Vagina (tissue), 2 donors: Measurements from ENCODE around the gene NEK8. TPM values are rescaled to one million over a fixed set of nuclear protein-coding genes. Genes with fewer than 3 reads are reported as not detected.

Source experiments
- DNase-seq, 2 donors: peaks; one replicate each; pipeline ENCODE4 v3.0.0-alpha.2; 2017; ENCODE audit errors: extremely low spot score in 2 of 2
- H3K27ac ChIP-seq: fragments of 200-600 bp; sonication (generic); one replicate; pipeline ENCODE4 v1.5.1; 2019
- H3K27me3 ChIP-seq: fragments of 200-600 bp; sonication (generic); one replicate; pipeline ENCODE4 v1.5.1; 2019
- H3K36me3 ChIP-seq, 2 donors: fragments of 200-600 bp; sonication (generic); one replicate each; pipeline ENCODE4 v1.5.1; 2017 to 2019
- H3K4me1 ChIP-seq: fragments of 200-600 bp; sonication (generic); one replicate; pipeline ENCODE4 v1.5.1; 2019
- H3K4me3 ChIP-seq, 2 donors: fragments of 200-600 bp; sonication (generic); 1 replicate in 1 of 2; 2 replicates in 1 of 2; pipeline ENCODE4 v1.5.1; 2016 to 2019
- H3K9me3 ChIP-seq: fragments of 200-600 bp; sonication (generic); one replicate; pipeline ENCODE4 v1.5.1; 2019
- CTCF ChIP-seq, 3 experiments: fragments of 450-650 bp in 2 of 3; fragments of 200-600 bp in 1 of 3; sonication (generic) in 1 of 3; IDR thresholded peaks; one replicate each; pipeline ENCODE4 v1.5.1; 2017 to 2019; ENCODE audit warnings: antibody characterized with exemption in 3 of 3, mild to moderate bottlenecking in 2 of 3, moderate library complexity in 2 of 3
- POLR2A ChIP-seq, 2 donors: fragments of 450-650 bp; IDR thresholded peaks; one replicate each; pipeline ENCODE4 v1.6.1; 2017; ENCODE audit warnings: antibody characterized with exemption in 2 of 2, mild to moderate bottlenecking in 2 of 2, moderate library complexity in 2 of 2
- POLR2AphosphoS5 ChIP-seq, 2 donors: sonication (generic); formaldehyde crosslinking; IDR thresholded peaks; one replicate each; pipeline ENCODE4 v1.9.0; 2017; ENCODE audit warnings: antibody characterized with exemption in 2 of 2, mild to moderate bottlenecking in 2 of 2, low read depth in 1 of 2; ENCODE audit not compliant: insufficient read depth in 1 of 2
- intact Hi-C: fragments of 100-400 bp; cut with DNase I; formaldehyde crosslinking; loops from one replicate; pipeline ENCODE4 v1.15.1; 2023
- total RNA-seq: library from RNA; depleted of rRNA; stranded (reverse); fragments of >200 nt; gene quantifications from one replicate; pipeline ENCODE4 v1.2.3, GENCODE V29; 2016

The NEK8 gene
- total RNA-seq, 1 donor from 2014 or later, result 0.98 TPM

GRCh38 chr17:28688481-28688880 is 40.1 kb upstream of the NEK8 start:
- H3K36me3 ChIP-seq, result peaks cover 8 to 85% of the 10 kb centered on the region in 2 donors
- TF ChIP-seq CTCF (IDR thresholded peaks at IDR 0.05), result no peak
- no peak for TF ChIP-seq POLR2A (IDR thresholded peaks at IDR 0.05)
- no peak for TF ChIP-seq POLR2AphosphoS5 (IDR thresholded peaks at IDR 0.05; ENCODE audit: insufficient read depth in 1 of 2, low read depth in 1 of 2)
- H3K9me3 ChIP-seq, result no peaks in the 10 kb centered on the region
- intact Hi-C loops, result no loop called here
- H3K4me1 ChIP-seq, result no peaks in the 10 kb centered on the region
- H3K27ac ChIP-seq, result no peak overlapping the region
- DNase-seq, result no peak
- H3K27me3 ChIP-seq, result no peaks in the 10 kb centered on the region
- no peak overlapping the region for H3K4me3 ChIP-seq

GRCh38 chr17:28689011-28689410 is 39.6 kb upstream of the NEK8 start:
- H3K27me3 ChIP-seq, result no peaks in the 10 kb centered on the region
- H3K9me3 ChIP-seq, result no peaks in the 10 kb centered on the region
- H3K4me1 ChIP-seq, result no peaks in the 10 kb centered on the region
- H3K27ac ChIP-seq, result no peak overlapping the region
- intact Hi-C loops, result no loop called here
- H3K36me3 ChIP-seq, result peaks cover 8 to 85% of the 10 kb centered on the region in 2 donors
- TF ChIP-seq POLR2A (IDR thresholded peaks at IDR 0.05) (no peak), CTCF (IDR thresholded peaks at IDR 0.05) (no peak), POLR2AphosphoS5 (IDR thresholded peaks at IDR 0.05; ENCODE audit: insufficient read depth in 1 of 2, low read depth in 1 of 2) (no peak)
- H3K4me3 ChIP-seq, result no peak overlapping the region
- no peak for DNase-seq

- no peak for TF ChIP-seq POLR2AphosphoS5 (IDR thresholded peaks at IDR 0.05; ENCODE audit: insufficient read depth in 1 of 2, low read depth in 1 of 2)
- no peak for TF ChIP-seq CTCF (IDR thresholded peaks at IDR 0.05)
- no peak for TF ChIP-seq POLR2A (IDR thresholded peaks at IDR 0.05)
- Histone ChIP-seq H3K27ac (no peak overlapping the region), H3K4me3 (no peak overlapping the region), H3K36me3 (peaks cover 5 to 84% of the 10 kb centered on the region in 2 donors), H3K27me3 (no peaks in the 10 kb centered on the region), H3K4me1 (no peaks in the 10 kb centered on the region), H3K9me3 (no peaks in the 10 kb centered on the region)
- no peak for DNase-seq
- intact Hi-C loops, result no loop called here
Observed at GRCh38 chr17:28693869-28694268, 34.7 kb upstream of the NEK8 start.

GRCh38 chr17:28698253-28698941 is 30.2 kb upstream of the NEK8 start:
- Histone ChIP-seq H3K36me3 (peaks cover 11 to 99% of the 10 kb centered on the region in 2 donors), H3K9me3 (no peaks in the 10 kb centered on the region), H3K27ac (no peak overlapping the region), H3K4me3 (no peak overlapping the region), H3K4me1 (no peaks in the 10 kb centered on the region), H3K27me3 (no peaks in the 10 kb centered on the region)
- no peak for DNase-seq
- TF ChIP-seq POLR2A (IDR thresholded peaks at IDR 0.05) (no peak), CTCF (IDR thresholded peaks at IDR 0.05) (no peak), POLR2AphosphoS5 (IDR thresholded peaks at IDR 0.05; ENCODE audit: insufficient read depth in 1 of 2, low read depth in 1 of 2) (no peak)
- intact Hi-C loops, result no loop called here

GRCh38 chr17:28700278-28700677 is 28.3 kb upstream of the NEK8 start:
- no peak for DNase-seq
- intact Hi-C loops, result no loop called here
- peaks cover 11 to 93% of the 10 kb centered on the region in 2 donors for H3K36me3 ChIP-seq

More at GRCh38 chr17:28700278-28700677, 28.3 kb upstream of the NEK8 start:
- no peaks in the 10 kb centered on the region for H3K9me3 ChIP-seq
- H3K27me3 ChIP-seq, result no peaks in the 10 kb centered on the region
- TF ChIP-seq POLR2A (IDR thresholded peaks at IDR 0.05) (no peak), POLR2AphosphoS5 (IDR thresholded peaks at IDR 0.05; ENCODE audit: insufficient read depth in 1 of 2, low read depth in 1 of 2) (no peak)
- H3K4me1 ChIP-seq, result no peaks in the 10 kb centered on the region
- no peak overlapping the region for H3K27ac ChIP-seq
- H3K4me3 ChIP-seq, result no peak overlapping the region
